IMR-90 (cell line): ENCODE results near the gene LZTS3. TPM values are rescaled to one million over a fixed set of nuclear protein-coding genes. Genes with fewer than 3 reads are reported as not detected.
A peak's percentile ranks its signal among the peaks of the same experiment; 100 is the strongest.

ENCODE experiments used
- ATAC-seq: fragments of 200-7000 bp; cut with Tn5 transposase; 2 replicates; pipeline ENCODE4 v1.9.1; 2020; ENCODE audit warnings: low read depth, mild to moderate bottlenecking, moderate library complexity
- BruUV-seq: library from RNA; stranded (reverse); fragments of 400-500 nt; replicated peaks from 2 replicates; lab custom pipeline; 2021; lab: Mats Ljungman, UMichigan
- CTCF ChIA-PET: fragments of 300-600 bp; formaldehyde crosslinking; extraction: SDS; loops from one replicate; lab custom pipeline; 2021; ENCODE audit warnings: antibody characterized with exemption; lab: Yijun Ruan, JAX
- POLR2A ChIA-PET: fragments of 300-600 bp; sonication (Branson Sonifier 250); formaldehyde crosslinking; loops from one replicate; lab custom pipeline; 2022; ENCODE audit warnings: antibody characterized with exemption; ENCODE audit not compliant: unreplicated experiment; lab: Charles Lee
- DNase-seq: peaks from one replicate; pipeline ENCODE4 v3.0.0; 2013
- H2AFZ ChIP-seq: replicated peaks from 2 replicates; pipeline ENCODE3; 2013; ENCODE audit warnings: low read length, mild to moderate bottlenecking; ENCODE audit not compliant: poor library complexity
- H2AK5ac ChIP-seq: 2 replicates; pipeline ENCODE4 v1.6.1; 2013; ENCODE audit warnings: low read depth, low read length, inconsistent platforms
- H2AK9ac ChIP-seq: replicated peaks from 2 replicates; pipeline ENCODE3; 2013; ENCODE audit warnings: mild to moderate bottlenecking, low read depth, low read length, moderate library complexity; ENCODE audit not compliant: poor library complexity
- H2BK120ac ChIP-seq: 2 replicates; pipeline ENCODE4 v1.6.1; 2013; ENCODE audit warnings: low read depth, low read length, inconsistent platforms
- H2BK15ac ChIP-seq: 3 replicates; pipeline ENCODE4 v1.6.1; 2013; ENCODE audit warnings: low read depth, low read length, inconsistent platforms
- H2BK20ac ChIP-seq: 2 replicates; pipeline ENCODE4 v1.6.1; 2013; ENCODE audit warnings: low read depth, mild to moderate bottlenecking, inconsistent platforms, low read length, moderate library complexity
- H2BK5ac ChIP-seq: 2 replicates; pipeline ENCODE4 v1.6.1; 2013; ENCODE audit warnings: mild to moderate bottlenecking, low read depth, low read length, inconsistent platforms; ENCODE audit not compliant: poor library complexity, severe bottlenecking
- H3K14ac ChIP-seq: replicated peaks from 2 replicates; pipeline ENCODE4 v1.6.1; 2013; ENCODE audit warnings: low read depth, low read length, inconsistent platforms
- H3K18ac ChIP-seq: 2 replicates; pipeline ENCODE4 v1.6.1; 2013; ENCODE audit warnings: low read depth, low read length, control low read depth
- H3K23ac ChIP-seq: 2 replicates; pipeline ENCODE4 v1.6.1; 2013; ENCODE audit warnings: low read depth, low read length, inconsistent platforms
- H3K27ac ChIP-seq: 2 replicates; pipeline ENCODE4 v1.5.1; 2013; ENCODE audit warnings: mild to moderate bottlenecking, control low read depth, low read length; ENCODE audit not compliant: insufficient read depth
- H3K27me3 ChIP-seq: 2 replicates; pipeline ENCODE4 v1.6.1; 2013; ENCODE audit warnings: low read length; ENCODE audit not compliant: control insufficient read depth, insufficient read depth
- H3K36me3 ChIP-seq: 2 replicates; pipeline ENCODE4 v1.6.1; 2013; ENCODE audit warnings: low read length, mixed read lengths; ENCODE audit not compliant: control insufficient read depth, insufficient read depth
- H3K4ac ChIP-seq: 2 replicates; pipeline ENCODE4 v1.6.1; 2013; ENCODE audit warnings: low read depth, low read length, inconsistent platforms
- H3K4me1 ChIP-seq: 2 replicates; pipeline ENCODE4 v1.6.1; 2013; ENCODE audit warnings: low read length, mixed read lengths; ENCODE audit not compliant: control insufficient read depth, insufficient read depth
- H3K4me2 ChIP-seq: 2 replicates; pipeline ENCODE4 v1.6.1; 2013; ENCODE audit warnings: low read depth, mild to moderate bottlenecking, control low read depth, low read length, moderate library complexity
- H3K4me3 ChIP-seq: 2 replicates; pipeline ENCODE4 v1.5.1; 2013; ENCODE audit warnings: low read depth, mild to moderate bottlenecking, control low read depth, low read length, moderate library complexity; ENCODE audit not compliant: insufficient read depth
- H3K56ac ChIP-seq: 2 replicates; pipeline ENCODE4 v1.6.1; 2013; ENCODE audit warnings: low read length, inconsistent platforms; ENCODE audit not compliant: insufficient read depth; ENCODE audit errors: extremely low read depth
- H3K79me1 ChIP-seq, 2 experiments: 2 replicates each; pipeline ENCODE4 v1.6.1; 2013; ENCODE audit warnings: low read length in 2 of 2, inconsistent platforms in 1 of 2, low read depth in 1 of 2
- H3K9ac ChIP-seq: 2 replicates; pipeline ENCODE4 v1.6.1; 2013; ENCODE audit warnings: low read depth, low read length, control low read depth
- H3K9me1 ChIP-seq: 2 replicates; pipeline ENCODE4 v1.6.1; 2013; ENCODE audit warnings: low read length, inconsistent platforms; ENCODE audit not compliant: insufficient read depth
- H3K9me3 ChIP-seq: 2 replicates; pipeline ENCODE4 v1.6.1; 2013; ENCODE audit warnings: low read length; ENCODE audit not compliant: control insufficient read depth, insufficient read depth
- H4K20me1 ChIP-seq: 2 replicates; pipeline ENCODE4 v1.6.1; 2013; ENCODE audit warnings: low read length, inconsistent platforms; ENCODE audit not compliant: insufficient read depth
- H4K5ac ChIP-seq: 2 replicates; pipeline ENCODE4 v1.6.1; 2013; ENCODE audit warnings: mild to moderate bottlenecking, low read depth, low read length, control low read depth
- H4K8ac ChIP-seq, 2 experiments: 2 replicates each; pipeline ENCODE4 v1.6.1; 2013; ENCODE audit warnings: low read depth in 2 of 2, low read length in 2 of 2, control low read depth in 1 of 2, inconsistent platforms in 1 of 2
- H4K91ac ChIP-seq: 2 replicates; pipeline ENCODE4 v1.6.1; 2013; ENCODE audit warnings: low read depth, low read length, inconsistent platforms; ENCODE audit not compliant: insufficient read depth
- BHLHE40 ChIP-seq: fragments of 150-350 bp; IDR thresholded peaks from 2 replicates; pipeline ENCODE4 v1.6.1; 2016; ENCODE audit warnings: mild to moderate bottlenecking, low read depth, low read length
- CEBPB ChIP-seq: IDR thresholded peaks from 2 replicates; pipeline ENCODE4 v1.6.1; 2012; ENCODE audit warnings: low read depth, low read length, improper control_type of control experiment
- CHD1 ChIP-seq: IDR thresholded peaks from 2 replicates; pipeline ENCODE4 v1.6.1; 2012; ENCODE audit warnings: low read depth, low read length, improper control_type of control experiment
- ELK1 ChIP-seq: fragments of 150-350 bp; IDR thresholded peaks from 2 replicates; pipeline ENCODE4 v1.6.1; 2016; ENCODE audit warnings: low read depth, mild to moderate bottlenecking, low read length, moderate library complexity, borderline replicate concordance
- FOS ChIP-seq: fragments of 150-350 bp; IDR thresholded peaks from 2 replicates; pipeline ENCODE4 v1.6.1; 2016; ENCODE audit warnings: low read depth, low read length
- MAFK ChIP-seq: IDR thresholded peaks from 2 replicates; pipeline ENCODE4 v1.6.1; 2012; ENCODE audit warnings: low read depth, low read length, improper control_type of control experiment
- MAZ ChIP-seq: IDR thresholded peaks from 2 replicates; pipeline ENCODE4 v1.6.1; 2012; ENCODE audit warnings: low read depth, mild to moderate bottlenecking, low read length, improper control_type of control experiment, moderate library complexity, borderline replicate concordance
- MXI1 ChIP-seq: IDR thresholded peaks from 2 replicates; pipeline ENCODE4 v1.6.1; 2012; ENCODE audit warnings: low read depth, mild to moderate bottlenecking, low read length, moderate library complexity, borderline replicate concordance
- NFE2L2 ChIP-seq: fragments of 150-350 bp; IDR thresholded peaks from 2 replicates; pipeline ENCODE4 v1.6.1; 2016; ENCODE audit warnings: low read depth, mild to moderate bottlenecking, low read length
- POLR2A ChIP-seq: IDR thresholded peaks from 2 replicates; pipeline ENCODE4 v1.6.1; 2012; ENCODE audit warnings: mild to moderate bottlenecking, low read depth, low read length
- RAD21 ChIP-seq: IDR thresholded peaks from 2 replicates; pipeline ENCODE4 v1.6.1; 2012; ENCODE audit warnings: low read length, improper control_type of control experiment
- RCOR1 ChIP-seq: IDR thresholded peaks from 2 replicates; pipeline ENCODE4 v1.6.1; 2012; ENCODE audit warnings: mild to moderate bottlenecking, low read length, improper control_type of control experiment; ENCODE audit not compliant: insufficient replicate concordance
- RFX5 ChIP-seq: IDR thresholded peaks from 2 replicates; pipeline ENCODE4 v1.8.0; 2012; ENCODE audit warnings: low read depth, mild to moderate bottlenecking, low read length, moderate library complexity
- SMC3 ChIP-seq: fragments of 150-350 bp; IDR thresholded peaks from 2 replicates; pipeline ENCODE4 v1.6.1; 2016; ENCODE audit warnings: low read depth, mild to moderate bottlenecking, antibody characterized with exemption, low read length, moderate library complexity
- USF2 ChIP-seq: fragments of 150-350 bp; IDR thresholded peaks from 2 replicates; pipeline ENCODE4 v1.6.1; 2017; ENCODE audit warnings: mild to moderate bottlenecking, antibody characterized with exemption, low read length, low read depth
- WGBS, 2 experiments: methylation state at CpG; one replicate each; pipeline versions ENCODE4 v1.1.5 to v1.1.7; 2013; ENCODE audit warnings: missing lambda C conversion rate in 2 of 2; ENCODE audit not compliant: insufficient read length in 1 of 2; ENCODE audit errors: extremely low coverage in 2 of 2; 5-methylcytosine and 5-hydroxymethylcytosine counted together
- dilution Hi-C: fragments of 300-500 bp; cut with HindIII; formaldehyde crosslinking; loops from one replicate; pipeline ENCODE4 v1.14.3; 2018; ENCODE audit warnings: low sequenced_read_pairs; ENCODE audit not compliant: unreplicated experiment
- in situ Hi-C: fragments of 300-500 bp; cut with MboI; formaldehyde crosslinking; loops from 3 replicates; pipeline ENCODE4 v1.14.3; 2019; ENCODE audit warnings: low sequenced_read_pairs, inconsistent platforms, mixed read lengths
- intact Hi-C: fragments of 100-400 bp; cut with micrococcal nuclease; formaldehyde crosslinking; loops from 2 replicates; pipeline ENCODE4 v1.10.0; 2022
- polyA plus RNA-seq, 3 experiments: library from polyadenylated mRNA; depleted of rRNA; stranded (reverse); fragments of >200 nt; gene quantifications; 2 replicates each; pipeline ENCODE4 v1.2.3, GENCODE V29; 2012; ENCODE audit warnings: low replicate concordance in 1 of 3
- total RNA-seq: library from RNA; depleted of rRNA; stranded (reverse); fragments of >200 nt; gene quantifications from 2 replicates; pipeline ENCODE4 v1.2.3, GENCODE V29; 2012
- TF ChIP-seq, protein P1 (sequence below): conservative IDR thresholded peaks from 2 replicates; pipeline ENCODE4 v1.5.1; 2012; ENCODE audit warnings: mild to moderate bottlenecking, low read depth, low read length, improper control_type of control experiment

Gene LZTS3
- total and polyA plus RNA-seq, 2 of the 4 experiments (the other 2 are of a cell fraction): 1.4 to 3.2 TPM

GRCh38 chr20:3175270-3175669 is 1.9 kb upstream of the LZTS3 start:
- no peak for ATAC-seq
- intact Hi-C loops (no loop called here), in situ Hi-C loops (no loop called here), dilution Hi-C loops (no loop called here)
- Histone ChIP-seq H3K18ac (no peak overlapping the region), H3K27ac (no peak overlapping the region), H3K36me3 (no peaks in the 10 kb centered on the region), H4K8ac (no peak overlapping the region), H2AK5ac (no peak overlapping the region), H3K9me3 (no peaks in the 10 kb centered on the region), H3K4me2 (peak overlapping the region; percentile 89; the same call in 1 of the 2 replicates), H3K9me1 (no peaks in the 10 kb centered on the region), H2AFZ (no peak overlapping the region), H2BK15ac (no peak overlapping the region), H3K9ac (peak overlapping the region; percentile 25; the same call in 1 of the 2 replicates), H3K56ac (no peak overlapping the region), H2BK120ac (no peak overlapping the region), H3K23ac (no peak overlapping the region), H3K79me1 (peaks cover 0 to 8% of the 10 kb centered on the region in 2 experiments; a peak in 2 of 4 replicates), H2BK20ac (no peak overlapping the region), H3K4me1 (no peaks in the 10 kb centered on the region; the same call in 1 of the 2 replicates), H4K91ac (no peak overlapping the region), H2AK9ac (no peak overlapping the region), H4K5ac (no peak overlapping the region), H2BK5ac (no peak overlapping the region), H3K27me3 (peaks cover 17% of the 10 kb centered on the region), H3K4me3 (no peak overlapping the region), H4K20me1 (no peaks in the 10 kb centered on the region), H3K14ac (no peak overlapping the region), H3K4ac (no peak overlapping the region)
- POLR2A ChIA-PET: no interaction called here
- no CpG with 5 or more reads among the region's 1 CpG for WGBS, 2 experiments
- TF ChIP-seq SMC3 (no peak), CEBPB (no peak), FOS (no peak), RFX5 (no peak), RAD21 (no peak), RCOR1 (no peak), NFE2L2 (no peak), CHD1 (no peak), MAFK (no peak), USF2 (no peak), POLR2A (no peak), BHLHE40 (no peak), ELK1 (no peak), MXI1 (no peak), MAZ (no peak)
- TF ChIP-seq, protein P1, sequence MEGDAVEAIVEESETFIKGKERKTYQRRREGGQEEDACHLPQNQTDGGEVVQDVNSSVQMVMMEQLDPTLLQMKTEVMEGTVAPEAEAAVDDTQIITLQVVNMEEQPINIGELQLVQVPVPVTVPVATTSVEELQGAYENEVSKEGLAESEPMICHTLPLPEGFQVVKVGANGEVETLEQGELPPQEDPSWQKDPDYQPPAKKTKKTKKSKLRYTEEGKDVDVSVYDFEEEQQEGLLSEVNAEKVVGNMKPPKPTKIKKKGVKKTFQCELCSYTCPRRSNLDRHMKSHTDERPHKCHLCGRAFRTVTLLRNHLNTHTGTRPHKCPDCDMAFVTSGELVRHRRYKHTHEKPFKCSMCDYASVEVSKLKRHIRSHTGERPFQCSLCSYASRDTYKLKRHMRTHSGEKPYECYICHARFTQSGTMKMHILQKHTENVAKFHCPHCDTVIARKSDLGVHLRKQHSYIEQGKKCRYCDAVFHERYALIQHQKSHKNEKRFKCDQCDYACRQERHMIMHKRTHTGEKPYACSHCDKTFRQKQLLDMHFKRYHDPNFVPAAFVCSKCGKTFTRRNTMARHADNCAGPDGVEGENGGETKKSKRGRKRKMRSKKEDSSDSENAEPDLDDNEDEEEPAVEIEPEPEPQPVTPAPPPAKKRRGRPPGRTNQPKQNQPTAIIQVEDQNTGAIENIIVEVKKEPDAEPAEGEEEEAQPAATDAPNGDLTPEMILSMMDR: no peak
- CTCF ChIA-PET: interaction anchor here (0.7 kb wide), 1 partner anchor 14 kb away, joined by 3 read pairs; no protein-coding TSS in a partner anchor
- no peak for DNase-seq
- BruUV-seq: no TSS peak
